ENCODE measurements around the gene IFNL1. TPM values are rescaled to one million over a fixed set of nuclear protein-coding genes. Genes with fewer than 3 reads are reported as not detected.

IFNL1 gene
- total RNA-seq (not detected), polyA plus RNA-seq (ENCODE audit: insufficient read depth, low read depth, low replicate concordance) (not detected)
- long read RNA-seq, donor 1, result 0 reads
- long read RNA-seq, donor 2, result 0 reads
- long read RNA-seq, donor 3, result 0 reads
- long read RNA-seq, donor 4, result 0 reads
- long read RNA-seq, donor 5, result 0 reads
- long read RNA-seq, donor 6, result 0 reads
- long read RNA-seq, donor 7, result 0 reads
- long read RNA-seq, donor 8, result 0 reads
- long read RNA-seq, donor 9, result 0 reads
- long read RNA-seq, donor 10, result 0 reads

DNA sequence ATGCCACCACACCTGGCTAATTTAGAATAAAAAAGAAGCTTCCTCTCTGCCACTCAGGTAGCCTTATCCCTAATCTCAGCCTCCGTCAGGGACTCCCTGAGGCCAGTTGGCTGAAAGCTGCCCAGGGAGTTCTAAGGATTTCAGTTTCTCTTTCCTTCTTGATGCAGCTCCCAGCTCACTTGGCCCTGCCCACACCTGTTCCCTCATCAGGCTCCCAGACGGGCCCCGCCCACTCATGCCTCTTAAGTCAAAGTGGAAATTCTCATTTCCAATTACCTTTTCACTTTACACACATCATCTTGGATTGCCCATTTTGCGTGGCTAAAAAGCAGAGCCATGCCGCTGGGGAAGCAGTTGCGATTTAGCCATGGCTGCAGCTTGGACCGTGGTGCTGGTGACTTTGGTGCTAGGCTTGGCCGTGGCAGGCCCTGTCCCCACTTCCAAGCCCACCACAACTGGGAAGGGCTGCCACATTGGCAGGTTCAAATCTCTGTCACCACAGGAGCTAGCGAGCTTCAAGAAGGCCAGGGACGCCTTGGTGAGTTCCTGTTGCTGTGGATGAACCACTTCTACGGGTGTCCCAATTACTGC lies at the start of gene IFNL1:
TSS of gene IFNL1 (plus strand) at position 353 of the 591 bp plus-strand sequence. CDS start at position 368, 15 bp downstream.
- TF ChIP-seq, protein P1, sequence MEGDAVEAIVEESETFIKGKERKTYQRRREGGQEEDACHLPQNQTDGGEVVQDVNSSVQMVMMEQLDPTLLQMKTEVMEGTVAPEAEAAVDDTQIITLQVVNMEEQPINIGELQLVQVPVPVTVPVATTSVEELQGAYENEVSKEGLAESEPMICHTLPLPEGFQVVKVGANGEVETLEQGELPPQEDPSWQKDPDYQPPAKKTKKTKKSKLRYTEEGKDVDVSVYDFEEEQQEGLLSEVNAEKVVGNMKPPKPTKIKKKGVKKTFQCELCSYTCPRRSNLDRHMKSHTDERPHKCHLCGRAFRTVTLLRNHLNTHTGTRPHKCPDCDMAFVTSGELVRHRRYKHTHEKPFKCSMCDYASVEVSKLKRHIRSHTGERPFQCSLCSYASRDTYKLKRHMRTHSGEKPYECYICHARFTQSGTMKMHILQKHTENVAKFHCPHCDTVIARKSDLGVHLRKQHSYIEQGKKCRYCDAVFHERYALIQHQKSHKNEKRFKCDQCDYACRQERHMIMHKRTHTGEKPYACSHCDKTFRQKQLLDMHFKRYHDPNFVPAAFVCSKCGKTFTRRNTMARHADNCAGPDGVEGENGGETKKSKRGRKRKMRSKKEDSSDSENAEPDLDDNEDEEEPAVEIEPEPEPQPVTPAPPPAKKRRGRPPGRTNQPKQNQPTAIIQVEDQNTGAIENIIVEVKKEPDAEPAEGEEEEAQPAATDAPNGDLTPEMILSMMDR (IDR thresholded peaks at IDR 0.05; ENCODE audit: borderline replicate concordance, extremely low read depth, insufficient read depth), result no peak
- DNase-seq (no peak), FAIRE-seq (no peak)
- Histone ChIP-seq H3K4me3 (ENCODE audit: low read length in 3 of 3) (no peak within 1 kb of the TSS), H3K27me3 (ENCODE audit: control insufficient read depth, insufficient read depth, low read length) (no peaks in the 10 kb centered on the region), H3K9me3 (ENCODE audit: control insufficient read depth in 2 of 3, insufficient read depth in 1 of 3, low read length in 3 of 3) (no peaks in the 10 kb centered on the region), H3K36me3 (ENCODE audit: control insufficient read depth in 2 of 3, insufficient read depth in 3 of 3, low read length in 3 of 3) (no peaks in the 10 kb centered on the region), H3K4me1 (ENCODE audit: control insufficient read depth in 2 of 3, insufficient read depth in 2 of 3, low read depth in 1 of 3, low read length in 3 of 3) (no peaks in the 10 kb centered on the region), H3K27ac (ENCODE audit: low read depth in 2 of 2, low read length in 2 of 2) (no peak within 1 kb of the TSS), H3K9ac (ENCODE audit: low read length in 3 of 3) (no peak within 1 kb of the TSS)
- intact Hi-C loops (cut with DNase I), result no loop called here

GRCh38 chr19:39246951-39247669 lies 49.1 kb upstream of the IFNL1 start:
- TF ChIP-seq, protein P1 (IDR thresholded peaks at IDR 0.05; ENCODE audit: borderline replicate concordance, extremely low read depth, insufficient read depth), result no peak
- Histone ChIP-seq H3K4me3 (ENCODE audit: low read length in 3 of 3) (no peak overlapping the region), H3K36me3 (ENCODE audit: control insufficient read depth in 2 of 3, insufficient read depth in 3 of 3, low read length in 3 of 3) (no peaks in the 10 kb centered on the region), H3K27ac (ENCODE audit: low read depth in 2 of 2, low read length in 2 of 2) (no peak overlapping the region), H3K4me1 (ENCODE audit: control insufficient read depth in 2 of 3, insufficient read depth in 2 of 3, low read depth in 1 of 3, low read length in 3 of 3) (peaks cover 0 to 2% (median 0%) of the 10 kb centered on the region in 3 donors), H3K27me3 (ENCODE audit: control insufficient read depth, insufficient read depth, low read length) (peaks cover 18% of the 10 kb centered on the region), H3K9me3 (ENCODE audit: control insufficient read depth in 2 of 3, insufficient read depth in 1 of 3, low read length in 3 of 3) (no peaks in the 10 kb centered on the region), H3K9ac (ENCODE audit: low read length in 3 of 3) (no peak overlapping the region)
- DNase-seq (peak; percentile 69 to 86 (median 78)), FAIRE-seq (no peak)
- intact Hi-C loops (cut with DNase I), result no loop called here

GRCh38 chr19:39247701-39248664 lies 48.2 kb upstream of the IFNL1 start:
- H3K27ac ChIP-seq (ENCODE audit: low read depth in 2 of 2, low read length in 2 of 2), result no peak overlapping the region
- no peak overlapping the region for H3K4me3 ChIP-seq (ENCODE audit: low read length in 3 of 3)
- intact Hi-C loops (cut with DNase I), result no loop called here
- no peaks in the 10 kb centered on the region for H3K36me3 ChIP-seq (ENCODE audit: control insufficient read depth in 2 of 3, insufficient read depth in 3 of 3, low read length in 3 of 3)
- FAIRE-seq (no peak), DNase-seq (peak in 4 of 5 donors; percentile 27 to 64 (median 50))
- H3K27me3 ChIP-seq (ENCODE audit: control insufficient read depth, insufficient read depth, low read length), result peaks cover 18% of the 10 kb centered on the region
- H3K4me1 ChIP-seq (ENCODE audit: control insufficient read depth in 2 of 3, insufficient read depth in 2 of 3, low read depth in 1 of 3, low read length in 3 of 3), result peaks cover 0 to 2% (median 0%) of the 10 kb centered on the region in 3 donors
- no peaks in the 10 kb centered on the region for H3K9me3 ChIP-seq (ENCODE audit: control insufficient read depth in 2 of 3, insufficient read depth in 1 of 3, low read length in 3 of 3)
- TF ChIP-seq, protein P1 (IDR thresholded peaks at IDR 0.05; ENCODE audit: borderline replicate concordance, extremely low read depth, insufficient read depth), result no peak
- H3K9ac ChIP-seq (ENCODE audit: low read length in 3 of 3), result no peak overlapping the region
